Kidney (tissue), 14 donors: ENCODE measurements around the gene CCND2. TPM values are rescaled to one million over a fixed set of nuclear protein-coding genes. Genes with fewer than 3 reads are reported as not detected.

Experiments
- DNase-seq, 5 donors: peaks; one replicate each; pipeline ENCODE4 v3.0.0-alpha.2; 2013 to 2020
- FAIRE-seq: peaks from 2 replicates; lab custom pipeline; 2012; peaks lifted over from hg19 to GRCh38; lab: Jason Lieb, UNC
- H3K27ac ChIP-seq, 2 donors: one replicate each; pipeline ENCODE4 v1.7.0; 2013; ENCODE audit warnings: low read depth in 2 of 2, low read length in 2 of 2, inconsistent platforms in 1 of 2
- H3K27me3 ChIP-seq: one replicate; pipeline ENCODE4 v1.7.1; 2013; ENCODE audit warnings: low read length, inconsistent platforms; ENCODE audit not compliant: control insufficient read depth, insufficient read depth
- H3K36me3 ChIP-seq, 3 donors: one replicate each; pipeline versions ENCODE4 v1.7.0 to v1.7.1; 2013; ENCODE audit warnings: low read length in 3 of 3, control low read depth in 1 of 3, inconsistent platforms in 1 of 3; ENCODE audit not compliant: insufficient read depth in 3 of 3, control insufficient read depth in 2 of 3
- H3K4me1 ChIP-seq, 3 donors: one replicate each; pipeline versions ENCODE4 v1.7.0 to v1.7.1; 2013; ENCODE audit warnings: low read length in 3 of 3, inconsistent platforms in 1 of 3, low read depth in 1 of 3; ENCODE audit not compliant: control insufficient read depth in 2 of 3, insufficient read depth in 2 of 3
- H3K4me3 ChIP-seq, 3 donors: one replicate each; pipeline versions ENCODE4 v1.7.0 to v1.8.1; 2013; ENCODE audit warnings: low read length in 3 of 3, control low read depth in 1 of 3, inconsistent platforms in 1 of 3
- H3K9ac ChIP-seq, 3 donors: one replicate each; pipeline versions ENCODE4 v1.7.0 to v1.7.1; 2013; ENCODE audit warnings: low read length in 3 of 3, control low read depth in 1 of 3, inconsistent platforms in 1 of 3
- H3K9me3 ChIP-seq, 3 donors: one replicate each; pipeline versions ENCODE4 v1.7.0 to v1.7.1; 2013; ENCODE audit warnings: low read length in 3 of 3, control low read depth in 1 of 3, inconsistent platforms in 1 of 3; ENCODE audit not compliant: control insufficient read depth in 2 of 3, insufficient read depth in 1 of 3
- CTCF ChIP-seq: IDR thresholded peaks from 3 replicates; pipeline ENCODE4 v1.5.1; 2012; ENCODE audit warnings: mild to moderate bottlenecking, moderate library complexity, borderline replicate concordance; ENCODE audit not compliant: insufficient read depth; ENCODE audit errors: extremely low read depth
- intact Hi-C: fragments of 100-400 bp; cut with DNase I; formaldehyde crosslinking; loops from one replicate; pipeline ENCODE4 v1.11.1; 2022
- polyA plus RNA-seq: library from polyadenylated mRNA; stranded (reverse); fragments of 350-450 nt; fragmentation: Illumina TruSeq; extraction: RNeasy Lipid Tissue Mini Kit (QIAGEN cat#74804); gene quantifications from one replicate; pipeline ENCODE4 v1.2.3, GENCODE V29; 2014; ENCODE audit warnings: low read depth, low replicate concordance; ENCODE audit not compliant: insufficient read depth
- total RNA-seq: library from RNA; stranded (reverse); fragmentation: NEBNext Ultra II Directional; extraction: Animal tissue kit (Norgen Biotek cat#: 25700); gene quantifications from one replicate; pipeline ENCODE4 v1.2.1, GENCODE V29; 2021
- donor health status: control.
- donor health status: control.
- donor health status: control.
- donor health status: control.
- donor health status: control.
- donor health status: DM: yes; HTN: yes; CAD: no.
- donor health status: Normal renal cell carcinoma (clear cell type).

CCND2 gene
- total and polyA plus RNA-seq, 2 donors from 2014 or later = 3.3 to 94.4 TPM

- FAIRE-seq = no peak
- intact Hi-C loops = no loop called here
- no peaks in the 10 kb centered on the region for H3K27me3 ChIP-seq
Observed at GRCh38 chr12:4244868-4245267, 28.7 kb upstream of the CCND2 start.

GRCh38 chr12:4245446-4245845, 28.1 kb upstream of the CCND2 start:
- no peaks in the 10 kb centered on the region for H3K9me3 ChIP-seq
- TF ChIP-seq CTCF = no peak
- FAIRE-seq (no peak), DNase-seq (no peak)
- no peak overlapping the region for H3K4me3 ChIP-seq
- H3K9ac ChIP-seq = no peak overlapping the region
- intact Hi-C loops = no loop called here
- H3K27ac ChIP-seq = no peak overlapping the region
- H3K27me3 ChIP-seq = no peaks in the 10 kb centered on the region
- no peaks in the 10 kb centered on the region for H3K36me3 ChIP-seq
- H3K4me1 ChIP-seq = no peaks in the 10 kb centered on the region

More at GRCh38 chr12:4244868-4245267, 28.7 kb upstream of the CCND2 start:
- Histone ChIP-seq H3K9ac (no peak overlapping the region), H3K9me3 (no peaks in the 10 kb centered on the region), H3K27ac (no peak overlapping the region), H3K4me3 (no peak overlapping the region), H3K36me3 (no peaks in the 10 kb centered on the region), H3K4me1 (no peaks in the 10 kb centered on the region)
- no peak for TF ChIP-seq CTCF
- DNase-seq = no peak

GRCh38 chr12:4246116-4246515, 27.4 kb upstream of the CCND2 start:
- intact Hi-C loops = no loop called here
- H3K36me3 ChIP-seq = no peaks in the 10 kb centered on the region
- H3K9ac ChIP-seq = no peak overlapping the region
- FAIRE-seq = no peak
- H3K4me3 ChIP-seq = no peak overlapping the region
- no peaks in the 10 kb centered on the region for H3K27me3 ChIP-seq
- no peak for TF ChIP-seq CTCF
- no peak overlapping the region for H3K27ac ChIP-seq
- H3K9me3 ChIP-seq = no peaks in the 10 kb centered on the region
- no peaks in the 10 kb centered on the region for H3K4me1 ChIP-seq
- peak in 1 of 5 donors; percentile 26 for DNase-seq

- Histone ChIP-seq H3K27me3 (no peaks in the 10 kb centered on the region), H3K4me1 (no peaks in the 10 kb centered on the region), H3K9me3 (no peaks in the 10 kb centered on the region), H3K9ac (no peak overlapping the region), H3K27ac (no peak overlapping the region), H3K36me3 (no peaks in the 10 kb centered on the region), H3K4me3 (no peak overlapping the region)
- DNase-seq (no peak), FAIRE-seq (no peak)
- intact Hi-C loops = no loop called here
- TF ChIP-seq CTCF = no peak
Observed at GRCh38 chr12:4250691-4251090, 22.9 kb upstream of the CCND2 start.
